H1 (cell line): ENCODE data around the gene PLN. TPM values are rescaled to one million over a fixed set of nuclear protein-coding genes. Genes with fewer than 3 reads are reported as not detected.

Experiments used
- CBX5 ChIP-seq: fragments of 300-800, 300-1000 bp; sonication (generic); IDR thresholded peaks from 2 replicates; pipeline ENCODE4 v1.7.1; 2016; ENCODE audit warnings: antibody characterized with exemption, low read length, low read depth
- CEBPB ChIP-seq: IDR thresholded peaks from 2 replicates; pipeline ENCODE4 v1.6.1; 2012; ENCODE audit warnings: low read depth, low read length
- CHD7 ChIP-seq: fragments of 300-600 bp; sonication (generic); IDR thresholded peaks from 2 replicates; pipeline ENCODE4 v1.7.1; 2012; ENCODE audit warnings: low read length, moderate library complexity, mild to moderate bottlenecking, inconsistent platforms; ENCODE audit not compliant: insufficient replicate concordance
- HDAC6 ChIP-seq: IDR thresholded peaks from one replicate; pipeline ENCODE4 v1.7.1; 2012; ENCODE audit warnings: low read depth, mild to moderate bottlenecking, inconsistent platforms, low read length, moderate library complexity
- SP4 ChIP-seq: IDR thresholded peaks from 2 replicates; pipeline ENCODE4 v1.6.1; 2012; ENCODE audit warnings: low read length, inconsistent platforms
- TBP ChIP-seq: IDR thresholded peaks from 2 replicates; pipeline ENCODE4 v1.6.1; 2011; ENCODE audit warnings: low read depth, low read length, improper control_type of control experiment
- TCF12 ChIP-seq: IDR thresholded peaks from 2 replicates; pipeline ENCODE4 v1.6.1; 2011; ENCODE audit warnings: low read depth, mild to moderate bottlenecking, low read length
- polyA plus RNA-seq, 7 experiments: library from polyadenylated mRNA; depleted of rRNA in 3 of 7; stranded (reverse) in 5 of 7; unstranded in 2 of 7; fragments of >200 nt in 5 of 7; fragments of 200-250 nt in 2 of 7; gene quantifications; 1 replicate in 5 of 7; 2 replicates in 1 of 7; 4 replicates in 1 of 7; pipeline versions ENCODE4 v1.2.1 to v1.2.3, GENCODE V29; 2011 to 2013; ENCODE audit warnings: missing spikeins in 2 of 7, mixed read lengths in 2 of 7
- total RNA-seq: library from RNA; stranded (reverse); fragmentation: NEBNext Ultra II Directional; extraction: Animal tissue kit (Norgen Biotek cat#: 25700); gene quantifications from 2 replicates; pipeline ENCODE4 v1.2.1, GENCODE V29; 2021

The PLN gene
- total and polyA plus RNA-seq, 2 of the 8 experiments (the other 6 are each of a cell fraction or from before 2014, with no cell fraction given), result not detected

DNA sequence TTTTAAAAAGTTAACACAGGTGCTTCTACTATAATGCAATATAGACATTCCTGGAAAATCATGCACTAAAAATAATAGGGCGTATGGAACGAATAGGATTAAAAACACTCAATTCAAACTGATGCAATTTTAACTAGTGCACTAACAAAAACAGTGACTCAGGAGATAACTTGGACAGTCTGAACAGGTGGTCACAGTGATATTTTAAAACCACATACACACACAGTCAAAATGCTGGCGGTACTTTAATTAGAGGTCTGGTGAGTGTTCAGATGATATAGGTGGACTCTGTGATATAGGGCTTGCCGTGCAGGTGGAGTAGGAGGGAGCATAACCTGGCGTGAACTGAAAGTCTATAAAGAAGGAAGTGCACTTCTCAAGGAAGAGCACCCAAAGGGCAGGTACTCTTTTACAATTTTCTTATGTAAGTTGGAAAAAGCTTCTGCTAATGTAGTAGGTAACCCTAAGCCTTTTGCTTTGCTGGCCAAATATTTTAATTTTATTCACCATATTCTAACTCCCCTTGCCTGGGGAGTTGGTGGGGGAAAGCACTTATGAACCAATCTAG, 41.9 kb upstream of the PLN start (continued):
- TF ChIP-seq CHD7, result no peak
- no peak for TF ChIP-seq TBP
- TF ChIP-seq TCF12, result no peak
- no peak for TF ChIP-seq HDAC6
- no peak for TF ChIP-seq SP4
- no peak for TF ChIP-seq CEBPB
- TF ChIP-seq CBX5, result no peak
